IMR-90 (cell line): Measurements from ENCODE around the gene RAB36. TPM values are rescaled to one million over a fixed set of nuclear protein-coding genes. Genes with fewer than 3 reads are reported as not detected.

ENCODE experiments used
- ATAC-seq: fragments of 200-7000 bp; cut with Tn5 transposase; 2 replicates; pipeline ENCODE4 v1.9.1; 2020; ENCODE audit warnings: low read depth, mild to moderate bottlenecking, moderate library complexity
- BruUV-seq: library from RNA; stranded (reverse); fragments of 400-500 nt; replicated peaks from 2 replicates; lab custom pipeline; 2021; lab: Mats Ljungman, UMichigan
- CTCF ChIA-PET: fragments of 300-600 bp; formaldehyde crosslinking; extraction: SDS; loops from one replicate; lab custom pipeline; 2021; ENCODE audit warnings: antibody characterized with exemption; lab: Yijun Ruan, JAX
- POLR2A ChIA-PET: fragments of 300-600 bp; sonication (Branson Sonifier 250); formaldehyde crosslinking; loops from one replicate; lab custom pipeline; 2022; ENCODE audit warnings: antibody characterized with exemption; ENCODE audit not compliant: unreplicated experiment; lab: Charles Lee
- DNase-seq: peaks from one replicate; pipeline ENCODE4 v3.0.0; 2013
- H2AFZ ChIP-seq: replicated peaks from 2 replicates; pipeline ENCODE3; 2013; ENCODE audit warnings: low read length, mild to moderate bottlenecking; ENCODE audit not compliant: poor library complexity
- H2AK5ac ChIP-seq: 2 replicates; pipeline ENCODE4 v1.6.1; 2013; ENCODE audit warnings: low read depth, low read length, inconsistent platforms
- H2AK9ac ChIP-seq: replicated peaks from 2 replicates; pipeline ENCODE3; 2013; ENCODE audit warnings: mild to moderate bottlenecking, low read depth, low read length, moderate library complexity; ENCODE audit not compliant: poor library complexity
- H2BK120ac ChIP-seq: 2 replicates; pipeline ENCODE4 v1.6.1; 2013; ENCODE audit warnings: low read depth, low read length, inconsistent platforms
- H2BK15ac ChIP-seq: 3 replicates; pipeline ENCODE4 v1.6.1; 2013; ENCODE audit warnings: low read depth, low read length, inconsistent platforms
- H2BK20ac ChIP-seq: 2 replicates; pipeline ENCODE4 v1.6.1; 2013; ENCODE audit warnings: low read depth, mild to moderate bottlenecking, inconsistent platforms, low read length, moderate library complexity
- H2BK5ac ChIP-seq: 2 replicates; pipeline ENCODE4 v1.6.1; 2013; ENCODE audit warnings: mild to moderate bottlenecking, low read depth, low read length, inconsistent platforms; ENCODE audit not compliant: poor library complexity, severe bottlenecking
- H3K14ac ChIP-seq: replicated peaks from 2 replicates; pipeline ENCODE4 v1.6.1; 2013; ENCODE audit warnings: low read depth, low read length, inconsistent platforms
- H3K18ac ChIP-seq: 2 replicates; pipeline ENCODE4 v1.6.1; 2013; ENCODE audit warnings: low read depth, low read length, control low read depth
- H3K23ac ChIP-seq: 2 replicates; pipeline ENCODE4 v1.6.1; 2013; ENCODE audit warnings: low read depth, low read length, inconsistent platforms
- H3K27ac ChIP-seq: 2 replicates; pipeline ENCODE4 v1.5.1; 2013; ENCODE audit warnings: mild to moderate bottlenecking, control low read depth, low read length; ENCODE audit not compliant: insufficient read depth
- H3K27me3 ChIP-seq: 2 replicates; pipeline ENCODE4 v1.6.1; 2013; ENCODE audit warnings: low read length; ENCODE audit not compliant: control insufficient read depth, insufficient read depth
- H3K36me3 ChIP-seq: 2 replicates; pipeline ENCODE4 v1.6.1; 2013; ENCODE audit warnings: low read length, mixed read lengths; ENCODE audit not compliant: control insufficient read depth, insufficient read depth
- H3K4ac ChIP-seq: 2 replicates; pipeline ENCODE4 v1.6.1; 2013; ENCODE audit warnings: low read depth, low read length, inconsistent platforms
- H3K4me1 ChIP-seq: 2 replicates; pipeline ENCODE4 v1.6.1; 2013; ENCODE audit warnings: low read length, mixed read lengths; ENCODE audit not compliant: control insufficient read depth, insufficient read depth
- H3K4me2 ChIP-seq: 2 replicates; pipeline ENCODE4 v1.6.1; 2013; ENCODE audit warnings: low read depth, mild to moderate bottlenecking, control low read depth, low read length, moderate library complexity
- H3K4me3 ChIP-seq: 2 replicates; pipeline ENCODE4 v1.5.1; 2013; ENCODE audit warnings: low read depth, mild to moderate bottlenecking, control low read depth, low read length, moderate library complexity; ENCODE audit not compliant: insufficient read depth
- H3K56ac ChIP-seq: 2 replicates; pipeline ENCODE4 v1.6.1; 2013; ENCODE audit warnings: low read length, inconsistent platforms; ENCODE audit not compliant: insufficient read depth; ENCODE audit errors: extremely low read depth
- H3K79me1 ChIP-seq, 2 experiments: 2 replicates each; pipeline ENCODE4 v1.6.1; 2013; ENCODE audit warnings: low read length in 2 of 2, inconsistent platforms in 1 of 2, low read depth in 1 of 2
- H3K9ac ChIP-seq: 2 replicates; pipeline ENCODE4 v1.6.1; 2013; ENCODE audit warnings: low read depth, low read length, control low read depth
- H3K9me1 ChIP-seq: 2 replicates; pipeline ENCODE4 v1.6.1; 2013; ENCODE audit warnings: low read length, inconsistent platforms; ENCODE audit not compliant: insufficient read depth
- H3K9me3 ChIP-seq: 2 replicates; pipeline ENCODE4 v1.6.1; 2013; ENCODE audit warnings: low read length; ENCODE audit not compliant: control insufficient read depth, insufficient read depth
- H4K20me1 ChIP-seq: 2 replicates; pipeline ENCODE4 v1.6.1; 2013; ENCODE audit warnings: low read length, inconsistent platforms; ENCODE audit not compliant: insufficient read depth
- H4K5ac ChIP-seq: 2 replicates; pipeline ENCODE4 v1.6.1; 2013; ENCODE audit warnings: mild to moderate bottlenecking, low read depth, low read length, control low read depth
- H4K8ac ChIP-seq, 2 experiments: 2 replicates each; pipeline ENCODE4 v1.6.1; 2013; ENCODE audit warnings: low read depth in 2 of 2, low read length in 2 of 2, control low read depth in 1 of 2, inconsistent platforms in 1 of 2
- H4K91ac ChIP-seq: 2 replicates; pipeline ENCODE4 v1.6.1; 2013; ENCODE audit warnings: low read depth, low read length, inconsistent platforms; ENCODE audit not compliant: insufficient read depth
- BHLHE40 ChIP-seq: fragments of 150-350 bp; IDR thresholded peaks from 2 replicates; pipeline ENCODE4 v1.6.1; 2016; ENCODE audit warnings: mild to moderate bottlenecking, low read depth, low read length
- CEBPB ChIP-seq: IDR thresholded peaks from 2 replicates; pipeline ENCODE4 v1.6.1; 2012; ENCODE audit warnings: low read depth, low read length, improper control_type of control experiment
- CHD1 ChIP-seq: IDR thresholded peaks from 2 replicates; pipeline ENCODE4 v1.6.1; 2012; ENCODE audit warnings: low read depth, low read length, improper control_type of control experiment
- FOS ChIP-seq: fragments of 150-350 bp; IDR thresholded peaks from 2 replicates; pipeline ENCODE4 v1.6.1; 2016; ENCODE audit warnings: low read depth, low read length
- MAFK ChIP-seq: IDR thresholded peaks from 2 replicates; pipeline ENCODE4 v1.6.1; 2012; ENCODE audit warnings: low read depth, low read length, improper control_type of control experiment
- MAZ ChIP-seq: IDR thresholded peaks from 2 replicates; pipeline ENCODE4 v1.6.1; 2012; ENCODE audit warnings: low read depth, mild to moderate bottlenecking, low read length, improper control_type of control experiment, moderate library complexity, borderline replicate concordance
- NFE2L2 ChIP-seq: fragments of 150-350 bp; IDR thresholded peaks from 2 replicates; pipeline ENCODE4 v1.6.1; 2016; ENCODE audit warnings: low read depth, mild to moderate bottlenecking, low read length
- POLR2A ChIP-seq: IDR thresholded peaks from 2 replicates; pipeline ENCODE4 v1.6.1; 2012; ENCODE audit warnings: mild to moderate bottlenecking, low read depth, low read length
- RAD21 ChIP-seq: IDR thresholded peaks from 2 replicates; pipeline ENCODE4 v1.6.1; 2012; ENCODE audit warnings: low read length, improper control_type of control experiment
- RCOR1 ChIP-seq: IDR thresholded peaks from 2 replicates; pipeline ENCODE4 v1.6.1; 2012; ENCODE audit warnings: mild to moderate bottlenecking, low read length, improper control_type of control experiment; ENCODE audit not compliant: insufficient replicate concordance
- RFX5 ChIP-seq: IDR thresholded peaks from 2 replicates; pipeline ENCODE4 v1.8.0; 2012; ENCODE audit warnings: low read depth, mild to moderate bottlenecking, low read length, moderate library complexity
- SMC3 ChIP-seq: fragments of 150-350 bp; IDR thresholded peaks from 2 replicates; pipeline ENCODE4 v1.6.1; 2016; ENCODE audit warnings: low read depth, mild to moderate bottlenecking, antibody characterized with exemption, low read length, moderate library complexity
- WGBS, 2 experiments: methylation state at CpG; one replicate each; pipeline versions ENCODE4 v1.1.5 to v1.1.7; 2013; ENCODE audit warnings: missing lambda C conversion rate in 2 of 2; ENCODE audit not compliant: insufficient read length in 1 of 2; ENCODE audit errors: extremely low coverage in 2 of 2; 5-methylcytosine and 5-hydroxymethylcytosine counted together
- dilution Hi-C: fragments of 300-500 bp; cut with HindIII; formaldehyde crosslinking; loops from one replicate; pipeline ENCODE4 v1.14.3; 2018; ENCODE audit warnings: low sequenced_read_pairs; ENCODE audit not compliant: unreplicated experiment
- in situ Hi-C: fragments of 300-500 bp; cut with MboI; formaldehyde crosslinking; loops from 3 replicates; pipeline ENCODE4 v1.14.3; 2019; ENCODE audit warnings: low sequenced_read_pairs, inconsistent platforms, mixed read lengths
- intact Hi-C: fragments of 100-400 bp; cut with micrococcal nuclease; formaldehyde crosslinking; loops from 2 replicates; pipeline ENCODE4 v1.10.0; 2022
- polyA plus RNA-seq, 3 experiments: library from polyadenylated mRNA; depleted of rRNA; stranded (reverse); fragments of >200 nt; gene quantifications; 2 replicates each; pipeline ENCODE4 v1.2.3, GENCODE V29; 2012; ENCODE audit warnings: low replicate concordance in 1 of 3
- total RNA-seq: library from RNA; depleted of rRNA; stranded (reverse); fragments of >200 nt; gene quantifications from 2 replicates; pipeline ENCODE4 v1.2.3, GENCODE V29; 2012
- TF ChIP-seq, protein P1 (sequence below): conservative IDR thresholded peaks from 2 replicates; pipeline ENCODE4 v1.5.1; 2012; ENCODE audit warnings: mild to moderate bottlenecking, low read depth, low read length, improper control_type of control experiment
- TF ChIP-seq, protein P2 (sequence below): fragments of 150-350 bp; IDR thresholded peaks from 2 replicates; pipeline ENCODE4 v1.6.1; 2017; ENCODE audit warnings: mild to moderate bottlenecking, antibody characterized with exemption, low read length, low read depth
- TF ChIP-seq, protein P3 (sequence below): fragments of 150-350 bp; IDR thresholded peaks from 2 replicates; pipeline ENCODE4 v1.6.1; 2016; ENCODE audit warnings: low read depth, mild to moderate bottlenecking, low read length, moderate library complexity, borderline replicate concordance

The RAB36 gene
- total and polyA plus RNA-seq, 2 of the 4 experiments (the other 2 are of a cell fraction), result 3.6 to 4.0 TPM

DNA sequence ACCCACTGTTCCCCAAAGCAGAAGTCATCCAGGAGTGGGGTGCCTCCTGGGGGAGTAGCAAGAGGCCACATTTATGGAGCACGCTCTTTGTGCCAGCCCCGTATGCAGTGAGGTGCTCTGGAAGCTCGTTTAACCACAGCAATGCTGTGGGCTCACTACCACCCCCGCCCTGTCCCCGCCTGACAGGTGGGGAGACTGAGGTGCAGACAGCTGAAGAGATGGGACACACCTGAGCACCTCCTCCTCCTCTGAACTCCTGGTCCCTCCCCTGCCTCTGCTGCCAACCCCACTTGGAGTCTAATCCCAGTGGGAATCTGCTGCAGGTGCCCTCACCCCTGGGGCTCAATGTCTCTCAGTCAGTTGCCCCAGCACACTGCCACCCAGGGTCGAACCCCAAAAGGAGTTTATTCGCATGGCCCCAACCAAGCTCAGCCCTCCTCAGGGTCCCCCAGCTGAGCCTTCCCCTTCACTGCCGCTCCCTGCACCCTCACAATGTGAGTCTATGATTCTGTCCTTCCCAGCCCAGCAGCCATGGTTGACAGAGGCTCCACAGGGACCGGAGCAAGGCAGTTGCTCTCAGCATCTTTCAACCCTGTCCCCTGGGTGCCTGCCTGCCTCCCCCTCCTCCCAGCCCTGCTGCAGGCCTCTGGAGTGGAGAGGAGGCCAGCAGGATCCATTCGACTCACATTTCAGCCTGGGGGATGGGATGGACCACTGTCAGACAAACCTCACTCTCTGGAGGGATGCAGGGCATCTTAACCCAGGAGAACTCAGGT is 21.8 kb downstream of the RAB36 start:
- no peak for ATAC-seq
- Histone ChIP-seq H2AK9ac (no peak overlapping the region), H3K4me3 (no peak overlapping the region), H3K14ac (no peak overlapping the region), H4K5ac (no peak overlapping the region), H2AFZ (peak overlapping the region; percentile 43), H4K91ac (no peak overlapping the region), H2BK5ac (no peak overlapping the region), H2BK20ac (no peak overlapping the region), H3K4me2 (no peak overlapping the region), H3K56ac (no peak overlapping the region), H3K27me3 (peaks cover 3% of the 10 kb centered on the region; the same call in 1 of the 2 replicates), H3K9me1 (no peaks in the 10 kb centered on the region), H2BK120ac (no peak overlapping the region), H2BK15ac (no peak overlapping the region), H3K18ac (no peak overlapping the region), H3K4me1 (peaks cover 5% of the 10 kb centered on the region; the same call in 1 of the 2 replicates), H3K23ac (no peak overlapping the region), H3K27ac (no peak overlapping the region), H3K79me1 (no peaks in the 10 kb centered on the region), H4K8ac (no peak overlapping the region), H3K4ac (no peak overlapping the region), H3K9me3 (no peaks in the 10 kb centered on the region; the same call in 1 of the 2 replicates), H4K20me1 (no peaks in the 10 kb centered on the region), H3K36me3 (no peaks in the 10 kb centered on the region), H3K9ac (no peak overlapping the region), H2AK5ac (no peak overlapping the region)
- intact Hi-C loops, result no loop called here
- dilution Hi-C loops, result no loop called here
- no TSS peak for BruUV-seq
- in situ Hi-C loops, result no loop called here
- POLR2A ChIA-PET, result no interaction called here
- DNase-seq, result no peak
- WGBS, 2 experiments, result 75% methylated on average over 2 of the region's 10 CpGs; no CpG with 5 or more reads in 1 of the 2 experiments
- CTCF ChIA-PET, result no interaction called here
- TF ChIP-seq, protein P1, sequence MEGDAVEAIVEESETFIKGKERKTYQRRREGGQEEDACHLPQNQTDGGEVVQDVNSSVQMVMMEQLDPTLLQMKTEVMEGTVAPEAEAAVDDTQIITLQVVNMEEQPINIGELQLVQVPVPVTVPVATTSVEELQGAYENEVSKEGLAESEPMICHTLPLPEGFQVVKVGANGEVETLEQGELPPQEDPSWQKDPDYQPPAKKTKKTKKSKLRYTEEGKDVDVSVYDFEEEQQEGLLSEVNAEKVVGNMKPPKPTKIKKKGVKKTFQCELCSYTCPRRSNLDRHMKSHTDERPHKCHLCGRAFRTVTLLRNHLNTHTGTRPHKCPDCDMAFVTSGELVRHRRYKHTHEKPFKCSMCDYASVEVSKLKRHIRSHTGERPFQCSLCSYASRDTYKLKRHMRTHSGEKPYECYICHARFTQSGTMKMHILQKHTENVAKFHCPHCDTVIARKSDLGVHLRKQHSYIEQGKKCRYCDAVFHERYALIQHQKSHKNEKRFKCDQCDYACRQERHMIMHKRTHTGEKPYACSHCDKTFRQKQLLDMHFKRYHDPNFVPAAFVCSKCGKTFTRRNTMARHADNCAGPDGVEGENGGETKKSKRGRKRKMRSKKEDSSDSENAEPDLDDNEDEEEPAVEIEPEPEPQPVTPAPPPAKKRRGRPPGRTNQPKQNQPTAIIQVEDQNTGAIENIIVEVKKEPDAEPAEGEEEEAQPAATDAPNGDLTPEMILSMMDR, result no peak
- TF ChIP-seq BHLHE40 (no peak), CHD1 (no peak), RFX5 (no peak), RCOR1 (no peak), SMC3 (no peak), MAZ (no peak), FOS (no peak), MAFK (no peak), NFE2L2 (no peak), POLR2A (no peak), CEBPB (no peak), RAD21 (no peak)
- TF ChIP-seq, protein P2, sequence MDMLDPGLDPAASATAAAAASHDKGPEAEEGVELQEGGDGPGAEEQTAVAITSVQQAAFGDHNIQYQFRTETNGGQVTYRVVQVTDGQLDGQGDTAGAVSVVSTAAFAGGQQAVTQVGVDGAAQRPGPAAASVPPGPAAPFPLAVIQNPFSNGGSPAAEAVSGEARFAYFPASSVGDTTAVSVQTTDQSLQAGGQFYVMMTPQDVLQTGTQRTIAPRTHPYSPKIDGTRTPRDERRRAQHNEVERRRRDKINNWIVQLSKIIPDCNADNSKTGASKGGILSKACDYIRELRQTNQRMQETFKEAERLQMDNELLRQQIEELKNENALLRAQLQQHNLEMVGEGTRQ, result no peak
- TF ChIP-seq, protein P3, sequence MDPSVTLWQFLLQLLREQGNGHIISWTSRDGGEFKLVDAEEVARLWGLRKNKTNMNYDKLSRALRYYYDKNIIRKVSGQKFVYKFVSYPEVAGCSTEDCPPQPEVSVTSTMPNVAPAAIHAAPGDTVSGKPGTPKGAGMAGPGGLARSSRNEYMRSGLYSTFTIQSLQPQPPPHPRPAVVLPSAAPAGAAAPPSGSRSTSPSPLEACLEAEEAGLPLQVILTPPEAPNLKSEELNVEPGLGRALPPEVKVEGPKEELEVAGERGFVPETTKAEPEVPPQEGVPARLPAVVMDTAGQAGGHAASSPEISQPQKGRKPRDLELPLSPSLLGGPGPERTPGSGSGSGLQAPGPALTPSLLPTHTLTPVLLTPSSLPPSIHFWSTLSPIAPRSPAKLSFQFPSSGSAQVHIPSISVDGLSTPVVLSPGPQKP, result no peak
